SHP77 treated with DMSO at 0.1 percent for 48 hours (cell line): ENCODE data around the gene PCBP3.
"Not testable (repeated sequence)": the region's sequence is repeated elsewhere in the genome, so short reads cannot be mapped to it uniquely, and the experiment has no call there.

Source experiments
- DNase-seq: peaks from one replicate; lab custom pipeline; 2025; lab: John Stamatoyannopoulos, UW

PCBP3 gene

DNA sequence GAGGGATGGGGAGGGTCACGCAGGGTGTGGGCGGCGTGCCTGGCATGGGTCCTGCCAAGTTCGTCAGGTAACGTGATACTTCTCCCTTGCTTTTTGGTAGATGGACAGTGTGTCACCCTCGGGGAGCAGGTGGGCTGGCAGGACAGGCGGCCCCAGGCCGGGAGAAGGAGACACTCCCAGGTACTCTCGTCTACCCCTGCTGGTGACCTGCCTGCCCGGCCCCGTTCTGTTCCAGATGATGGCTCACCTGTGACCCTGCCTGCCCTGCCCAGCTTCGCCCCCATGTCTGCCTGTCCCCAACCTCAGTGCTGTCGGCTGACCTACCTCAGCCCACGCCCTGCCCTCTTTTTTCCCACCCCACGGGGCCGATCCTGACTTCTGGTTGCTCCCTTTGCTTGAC is 144.7 kb downstream of the PCBP3 start:
- DNase-seq = no peak

DNA sequence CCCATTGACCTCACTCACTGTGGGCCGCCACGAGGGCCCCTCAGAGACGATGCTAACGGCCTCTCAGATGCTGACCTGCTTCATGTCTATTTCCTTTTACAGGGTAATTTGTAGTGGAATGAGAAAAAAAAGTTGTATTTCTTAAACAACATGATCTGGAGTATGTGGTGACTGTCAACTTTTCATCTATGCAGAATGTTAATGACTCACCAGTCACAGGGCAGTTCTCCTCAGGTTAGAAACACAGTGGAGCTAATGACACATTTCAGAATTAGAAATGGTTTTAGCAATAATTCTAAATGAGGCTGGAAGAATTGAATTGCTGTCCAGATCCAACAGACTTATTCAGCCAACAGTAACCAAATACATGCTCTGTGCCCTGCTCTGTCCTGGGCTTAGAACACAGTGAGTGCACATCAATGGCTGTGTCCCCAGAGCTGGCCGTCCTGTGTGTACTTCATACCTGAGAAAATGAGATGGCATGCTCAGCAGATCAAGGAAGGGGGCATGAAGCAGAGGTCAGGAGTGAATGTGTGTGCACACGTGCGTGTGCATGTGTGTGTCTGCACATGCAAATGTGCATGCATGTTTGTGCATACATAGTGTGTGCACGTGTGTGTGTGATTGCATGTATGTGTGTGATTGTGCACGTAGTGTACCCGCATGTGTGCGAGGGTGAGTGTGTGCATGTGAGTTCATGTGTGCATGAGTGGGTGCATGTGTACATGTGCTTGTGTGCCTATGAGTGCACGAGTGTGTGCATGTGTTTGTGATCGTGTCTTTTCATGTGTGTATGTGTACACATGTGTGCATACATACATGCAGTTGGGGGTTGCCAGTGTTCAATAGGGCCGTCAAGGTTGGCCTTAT is 145.3 kb downstream of the PCBP3 start:
- DNase-seq = no peak

DNA sequence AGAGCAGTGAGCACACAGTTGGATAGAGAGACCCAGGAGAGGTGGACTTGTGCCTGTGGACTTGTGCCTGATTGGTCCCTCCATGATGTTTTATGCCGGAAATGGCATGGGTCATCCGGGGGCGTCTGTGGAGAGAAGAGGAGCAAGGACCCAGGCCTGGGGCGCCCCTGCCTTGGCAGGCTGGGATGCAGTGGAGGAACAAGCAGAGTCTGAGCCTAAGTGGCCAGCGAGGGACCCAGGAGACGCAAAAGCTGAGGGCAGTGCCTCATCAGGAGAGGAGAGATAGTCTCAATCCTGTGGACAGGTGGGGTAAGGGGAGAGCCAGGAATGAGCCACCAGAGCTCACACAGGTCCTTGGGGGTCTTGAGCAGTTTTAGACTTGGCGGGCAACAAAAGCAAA is 146.9 kb downstream of the PCBP3 start:
- DNase-seq = no peak

- DNase-seq = no peak
These were observed 148.3 kb downstream of the PCBP3 start for GRCh38 chr21:45791562-45792418.

- no peak for DNase-seq
These were observed 149.3 kb downstream of the PCBP3 start for GRCh38 chr21:45792682-45793383.

DNA sequence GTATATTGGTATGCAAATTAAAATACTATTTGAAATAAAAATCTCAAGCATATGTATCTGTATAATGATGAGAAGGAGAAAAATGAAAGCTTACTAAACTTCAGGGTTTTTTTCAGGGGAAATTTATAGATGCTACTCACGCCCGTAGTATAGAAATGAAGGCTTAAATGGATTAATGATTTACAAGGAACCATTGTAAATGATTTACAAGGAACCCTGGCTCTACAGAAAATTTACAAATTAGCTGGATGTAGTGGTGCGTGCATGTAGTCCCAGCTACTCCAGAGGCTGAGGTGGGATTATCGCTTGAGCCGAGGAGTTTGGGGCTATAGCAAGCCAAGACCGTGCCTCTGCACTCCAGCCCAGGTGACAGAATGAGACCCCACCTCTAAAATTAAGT is 150.5 kb downstream of the PCBP3 start:
- no peak for DNase-seq

- DNase-seq = no peak
These were observed 152.5 kb downstream of the PCBP3 start for GRCh38 chr21:45796003-45796402.

GRCh38 chr21:45797338-45797737 is 153.8 kb downstream of the PCBP3 start:
- DNase-seq = no peak

DNA sequence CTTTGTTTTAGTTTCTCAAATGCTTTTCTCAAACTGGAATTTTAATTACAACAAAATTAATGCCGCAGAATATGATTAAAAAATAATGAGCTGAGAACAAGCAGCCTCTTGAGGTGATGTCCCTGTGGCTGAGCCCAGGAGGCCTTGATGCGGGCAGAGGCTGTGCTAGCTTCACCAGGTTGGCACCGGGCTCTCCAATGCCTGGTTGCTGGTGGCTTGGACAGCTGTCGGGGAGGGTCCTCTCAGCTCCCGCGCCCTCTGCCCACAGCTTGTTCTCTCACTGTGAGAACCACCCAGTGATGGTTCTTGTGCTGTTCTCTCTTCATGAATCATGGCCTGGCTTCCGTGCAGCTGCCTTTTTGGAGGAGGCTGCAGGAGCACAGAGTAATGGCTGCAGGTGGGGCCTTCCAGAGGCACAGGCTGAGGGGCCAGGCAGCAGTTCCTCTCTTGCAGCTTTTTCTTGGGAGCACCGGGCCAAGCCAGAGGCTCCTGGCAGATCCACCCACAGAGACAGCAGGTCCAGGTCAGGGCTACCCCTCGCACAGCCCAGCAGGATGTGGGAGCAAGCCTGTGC is 156.3 kb downstream of the PCBP3 start:
- no peak for DNase-seq

GRCh38 chr21:45800339-45801080 is 157.0 kb downstream of the PCBP3 start:
- no peak for DNase-seq

DNA sequence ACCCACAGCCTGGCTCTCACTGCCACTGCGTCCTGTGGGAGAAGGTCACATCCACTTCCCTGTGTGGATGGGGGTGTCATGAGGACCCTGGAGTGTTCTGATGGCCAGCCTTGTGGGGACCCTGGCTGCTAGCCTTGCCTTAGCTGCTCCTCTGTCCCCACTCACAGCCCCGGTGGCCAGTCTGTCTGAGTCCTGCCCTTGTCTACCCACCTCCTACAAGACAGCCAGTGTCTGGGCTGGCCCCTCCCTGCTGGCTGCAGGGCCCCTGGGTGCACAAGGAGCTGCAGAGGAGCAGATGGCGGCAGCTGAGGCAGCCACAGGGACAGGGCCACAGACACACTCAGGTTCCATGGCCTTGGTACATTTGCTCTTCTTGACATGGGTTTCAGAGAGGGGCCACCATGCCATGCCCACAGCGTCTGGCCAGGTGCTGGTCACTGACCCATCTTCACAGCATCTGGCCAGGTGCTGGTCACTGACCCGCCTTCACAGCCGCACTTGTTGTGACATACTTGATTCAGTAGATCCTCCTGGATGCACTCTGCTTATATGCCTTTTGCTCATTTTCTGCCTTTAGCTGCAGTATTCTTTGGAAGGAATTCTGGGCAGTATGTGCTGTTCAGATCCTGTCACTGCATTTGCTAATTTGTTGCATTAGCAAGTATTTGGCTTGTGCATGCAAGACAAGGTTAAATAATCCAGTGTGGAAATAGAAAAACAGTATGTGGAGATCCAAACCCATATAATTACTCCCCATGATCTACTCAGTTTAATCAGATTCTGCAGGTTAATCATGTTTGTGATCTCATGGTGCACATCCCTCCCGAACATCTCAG is 157.8 kb downstream of the PCBP3 start:
- no peak for DNase-seq

DNA sequence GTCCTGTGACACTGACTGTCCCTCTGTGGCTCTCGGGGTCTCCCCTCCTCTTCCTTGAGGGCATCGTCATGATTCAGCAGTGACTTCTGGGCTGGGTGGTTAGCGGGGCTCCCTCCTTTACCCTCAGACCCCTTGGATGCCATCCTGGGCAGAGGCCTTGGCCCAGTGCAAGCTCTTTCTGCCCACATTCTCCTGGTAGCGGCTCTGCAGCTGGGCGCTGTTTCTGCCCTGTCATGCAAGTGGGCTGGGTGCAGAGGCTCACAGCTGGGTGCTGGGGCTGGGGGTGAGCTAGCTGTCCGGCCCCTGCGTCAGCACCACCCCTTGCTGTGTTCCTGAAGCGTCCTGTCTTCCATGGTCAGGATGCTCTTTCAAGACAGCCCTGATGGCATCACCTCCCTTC is 158.5 kb downstream of the PCBP3 start:
- no peak for DNase-seq

DNA sequence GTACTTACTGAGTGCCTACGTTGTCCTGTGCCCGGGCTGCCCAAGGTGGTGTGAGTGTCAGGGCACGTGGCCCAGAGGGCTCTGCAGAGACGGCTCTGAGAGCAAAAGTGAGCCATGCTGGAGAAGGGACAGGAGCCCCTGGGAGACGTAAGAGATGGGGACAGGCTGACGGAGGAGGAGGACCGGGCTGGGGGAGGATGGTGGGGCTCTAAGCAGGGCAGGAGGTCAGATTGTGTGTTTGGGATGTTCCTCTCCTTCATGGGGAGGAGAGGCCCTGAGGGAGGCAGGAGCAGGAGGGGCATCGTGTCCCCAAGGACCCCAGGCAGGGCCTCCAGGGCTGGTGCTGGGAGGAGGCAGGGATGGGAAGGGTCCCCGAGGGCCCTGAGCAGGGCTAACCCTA is 158.9 kb downstream of the PCBP3 start:
- DNase-seq = no peak

DNA sequence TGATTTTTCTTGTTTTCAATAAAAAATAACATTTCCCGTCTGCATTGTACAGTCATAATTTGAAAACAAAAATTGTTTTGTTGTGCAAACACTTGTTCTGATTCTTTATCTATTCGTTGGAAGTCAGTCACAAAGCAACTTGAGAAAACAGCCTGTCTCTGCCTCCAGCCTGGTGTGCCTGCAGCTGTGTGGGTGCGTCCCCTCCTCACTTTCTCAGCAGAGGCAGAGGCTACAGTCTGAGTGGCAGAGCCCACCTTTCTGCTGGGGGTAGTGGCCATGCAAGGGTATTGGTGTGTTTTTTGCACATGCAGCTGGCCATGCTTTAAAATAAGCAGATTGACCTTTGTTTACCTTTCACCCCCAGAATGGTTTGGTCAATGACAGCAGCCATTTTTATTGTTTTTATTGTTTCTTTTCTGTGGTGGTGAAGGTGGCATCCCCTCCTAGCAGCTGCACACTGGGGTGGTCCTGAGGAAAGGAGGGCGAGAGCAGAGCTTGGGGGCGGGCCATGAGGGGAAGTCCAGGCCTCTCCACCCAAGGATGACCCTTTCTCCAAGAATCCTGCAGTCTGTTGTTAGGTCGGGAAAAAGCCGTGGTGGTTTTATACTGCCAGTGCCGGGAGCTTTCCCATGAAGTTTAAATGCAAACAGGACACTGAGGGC is 159.6 kb downstream of the PCBP3 start:
- no peak for DNase-seq

DNA sequence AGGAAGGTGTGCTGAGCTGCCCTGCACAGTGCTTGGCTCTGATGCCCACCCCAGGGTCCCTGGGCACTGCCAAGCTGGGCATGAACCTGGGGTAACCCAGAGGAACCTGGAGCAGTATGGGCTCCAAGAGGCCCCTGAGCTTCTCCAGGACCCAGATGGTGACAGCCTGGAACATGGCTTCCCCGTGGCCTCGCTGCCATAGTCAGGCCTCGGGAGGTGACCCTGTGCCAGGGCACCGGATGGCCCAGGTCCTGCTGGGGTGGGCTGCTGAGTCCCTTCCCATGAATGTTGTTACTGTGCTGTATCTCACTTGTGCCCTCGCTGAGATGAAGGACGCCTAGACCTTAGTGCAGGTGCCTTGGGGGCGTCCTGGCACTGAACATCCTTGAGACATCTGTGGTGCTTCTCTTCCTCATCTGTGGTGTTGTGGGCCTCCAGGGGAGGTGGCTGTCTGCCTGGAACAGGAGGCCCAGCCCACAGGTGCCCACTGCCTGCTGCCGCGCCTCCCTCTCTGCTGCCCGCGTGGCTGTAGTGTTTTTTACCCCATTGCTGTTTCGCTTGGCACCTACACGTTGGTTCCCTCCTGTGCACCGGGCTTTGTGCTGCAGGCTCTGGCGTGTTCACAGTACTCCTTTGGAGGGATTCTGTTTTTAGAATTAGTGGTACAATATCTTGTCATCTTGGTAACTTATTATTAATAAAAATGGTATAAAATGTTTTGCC is 160.3 kb downstream of the PCBP3 start:
- DNase-seq = no peak

DNA sequence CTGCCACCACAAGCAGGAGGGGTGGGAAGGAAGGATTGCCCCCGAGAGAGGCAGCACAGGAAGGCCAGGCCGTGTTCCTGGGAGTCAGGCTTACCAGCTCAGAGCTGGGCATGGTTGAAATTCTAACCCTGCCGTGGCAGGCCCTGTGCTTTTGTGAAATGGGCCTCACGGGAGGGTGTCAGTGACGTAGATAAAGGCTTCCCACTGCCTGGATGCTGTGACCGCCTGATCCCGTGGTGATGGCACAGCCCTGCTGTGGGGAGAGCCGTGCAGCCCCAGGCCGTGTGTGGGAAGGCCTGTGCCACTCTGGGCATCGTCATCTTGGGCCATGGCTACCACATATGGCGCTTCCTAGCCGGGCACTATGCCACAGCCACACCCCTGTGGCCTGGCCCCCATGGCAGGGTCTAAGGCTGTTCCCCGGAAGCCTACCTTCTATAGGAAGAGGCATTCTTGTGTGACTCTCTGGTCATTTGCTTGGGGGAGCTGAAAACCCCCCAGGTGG is 161.3 kb downstream of the PCBP3 start:
- no peak for DNase-seq

DNA sequence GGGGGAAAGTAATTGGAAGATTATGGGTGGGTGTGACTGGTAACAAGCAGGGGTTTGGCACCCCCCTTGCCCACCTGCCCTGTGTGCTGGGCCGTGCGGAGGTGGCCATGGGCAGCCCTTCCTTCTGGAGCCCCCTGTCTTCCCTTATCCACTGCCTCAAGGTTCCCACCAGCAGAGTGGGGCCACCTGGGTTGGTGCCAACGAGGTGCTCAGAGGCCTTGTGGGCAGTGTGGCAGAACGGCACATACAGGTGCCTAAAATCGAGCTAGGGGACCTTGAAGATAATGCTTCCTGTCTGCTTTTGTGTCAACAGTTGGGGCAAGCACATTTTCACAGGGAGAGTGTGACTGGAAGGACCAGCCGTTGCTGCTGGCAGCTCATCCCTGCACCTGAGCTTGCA is 161.8 kb downstream of the PCBP3 start:
- no peak for DNase-seq

DNA sequence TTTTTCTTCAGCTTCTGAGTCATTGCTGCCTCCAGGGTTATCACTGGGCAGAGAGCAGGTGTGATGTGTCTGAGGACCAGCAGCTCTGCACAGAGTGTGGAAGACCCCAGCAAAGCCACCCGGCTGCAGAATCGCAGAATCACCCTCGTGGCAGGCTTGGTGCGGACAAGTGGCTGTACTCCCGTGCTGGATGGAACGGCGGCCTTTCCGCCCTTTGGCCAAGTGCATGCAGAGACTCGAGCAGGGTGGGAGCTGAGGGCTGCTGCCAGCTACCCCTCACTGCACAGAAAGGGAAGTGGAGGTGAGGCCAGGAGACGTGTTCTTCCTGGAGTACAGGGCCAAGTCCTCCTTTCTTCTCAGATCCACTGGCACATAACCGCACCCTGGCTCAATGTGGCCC is 162.5 kb downstream of the PCBP3 start:
- no peak for DNase-seq

- DNase-seq = not testable (repeated sequence)
These were observed 165.1 kb downstream of the PCBP3 start for GRCh38 chr21:45808663-45809062.
